ENCODE measurements around the gene WDFY4.

Gene WDFY4

DNA sequence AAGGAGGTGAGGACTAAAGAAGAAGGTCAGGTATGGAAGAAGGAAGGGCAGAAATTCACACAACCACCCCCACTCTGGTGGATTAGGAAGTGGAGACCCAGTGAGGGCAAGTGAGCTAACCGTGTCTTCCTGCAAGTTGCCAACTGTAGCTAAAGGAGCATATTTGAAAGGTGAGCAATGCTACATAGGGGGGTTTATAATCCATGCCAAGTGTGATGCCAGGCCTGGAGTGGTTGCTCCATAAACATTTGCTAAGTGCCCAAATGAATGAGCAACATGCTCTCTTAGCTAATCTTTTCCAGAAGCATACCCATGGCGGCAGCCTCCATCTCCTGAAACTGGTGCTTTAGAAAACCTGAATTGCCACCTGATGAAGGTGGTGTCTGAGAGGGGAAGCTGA is 133.4 kb downstream of the WDFY4 start:
- no peak for DNase-seq (ENCODE audit: low read depth)

DNA sequence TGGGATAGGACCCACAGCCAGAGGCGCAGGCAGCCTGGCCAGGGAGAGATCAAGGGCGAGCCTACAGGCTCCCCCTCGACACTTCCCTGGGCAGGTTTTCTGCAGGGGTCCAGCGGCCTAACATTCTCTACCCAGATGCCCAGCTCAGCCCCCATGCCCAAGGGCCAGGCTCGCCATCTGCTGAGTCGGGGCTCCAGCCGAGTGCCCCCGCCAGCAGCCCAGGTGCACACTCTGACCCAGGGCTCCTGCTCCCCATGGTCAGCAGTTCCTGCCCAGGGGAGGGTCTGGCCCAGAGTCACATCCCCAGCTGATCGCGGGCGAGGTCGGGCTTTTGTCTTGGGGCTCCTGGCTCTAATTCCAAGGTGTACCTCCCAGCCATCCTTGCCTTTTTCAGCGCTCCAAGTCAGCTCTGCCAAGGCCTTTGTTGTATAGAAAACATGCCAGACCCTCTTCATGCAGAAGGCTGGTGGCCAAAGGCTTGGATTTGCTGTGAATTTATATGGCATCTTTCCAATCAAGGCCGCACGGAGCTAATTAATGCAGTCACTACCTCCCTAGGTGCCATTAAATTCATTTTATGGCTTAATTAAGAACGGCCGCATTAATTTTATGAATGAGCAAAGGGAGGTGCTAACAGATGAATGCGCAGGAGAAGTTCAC is 134.3 kb downstream of the WDFY4 start:
- no peak for DNase-seq (ENCODE audit: low read depth)

DNA sequence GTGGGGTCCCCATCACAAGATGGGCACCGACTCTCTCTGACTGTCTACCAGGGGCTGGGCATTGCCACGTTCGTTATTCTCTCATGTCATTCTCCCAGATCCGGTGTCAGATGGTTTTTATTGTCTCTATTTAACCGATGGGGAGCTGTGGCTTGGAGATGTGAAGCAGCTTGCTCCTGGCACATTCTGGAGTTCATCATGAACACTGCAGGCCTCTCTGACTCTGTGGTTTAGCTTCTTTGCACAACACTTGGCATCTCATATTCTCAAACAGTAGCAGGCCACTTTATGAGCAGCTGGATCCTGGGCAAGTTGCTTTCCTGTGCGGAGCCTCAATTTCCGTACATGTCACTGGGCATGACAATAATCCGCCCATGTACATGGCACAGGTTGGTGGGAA is 135.1 kb downstream of the WDFY4 start:
- no peak for DNase-seq (ENCODE audit: low read depth)

DNA sequence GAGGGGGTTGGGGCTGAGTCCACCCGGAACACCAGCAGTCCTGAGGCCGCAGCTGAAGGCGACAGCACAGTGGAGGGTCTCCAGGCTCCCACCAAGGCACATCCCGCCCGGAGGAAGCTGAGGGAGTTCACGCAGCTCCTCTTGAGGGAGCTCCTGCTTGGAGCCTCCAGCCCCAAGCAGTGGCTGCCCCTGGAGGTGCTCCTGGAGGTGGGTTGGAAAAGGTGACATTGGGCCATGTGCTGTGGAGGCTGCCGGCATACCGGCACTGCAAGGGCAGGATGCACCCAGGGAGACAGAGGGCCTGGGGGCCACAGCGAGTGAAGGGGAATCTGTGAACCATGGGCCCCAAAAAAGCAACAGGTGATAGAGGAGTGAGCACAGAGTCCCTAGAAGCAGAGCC is 135.6 kb downstream of the WDFY4 start:
- DNase-seq (ENCODE audit: low read depth): no peak

DNA sequence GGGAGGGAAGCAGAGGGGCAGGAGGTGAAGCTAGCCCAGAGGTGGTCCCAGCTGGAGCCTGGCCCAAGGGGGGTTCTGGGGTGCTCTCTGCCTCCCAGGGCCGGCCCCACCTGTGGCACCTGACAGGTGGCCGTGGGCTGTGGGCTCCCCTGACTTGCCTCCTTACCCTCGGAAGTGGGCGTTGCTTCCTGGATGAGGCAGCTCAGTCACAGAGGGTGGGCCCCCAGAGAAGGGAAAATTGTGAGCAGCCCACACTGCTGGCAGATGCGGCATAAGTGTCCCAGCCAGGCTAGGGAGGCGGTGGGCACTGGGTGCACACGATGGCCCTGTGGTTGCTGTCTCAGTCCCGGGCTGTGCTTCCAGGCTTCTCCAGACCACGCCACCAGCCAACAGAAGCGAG is 136.0 kb downstream of the WDFY4 start:
- no peak for DNase-seq (ENCODE audit: low read depth)

DNA sequence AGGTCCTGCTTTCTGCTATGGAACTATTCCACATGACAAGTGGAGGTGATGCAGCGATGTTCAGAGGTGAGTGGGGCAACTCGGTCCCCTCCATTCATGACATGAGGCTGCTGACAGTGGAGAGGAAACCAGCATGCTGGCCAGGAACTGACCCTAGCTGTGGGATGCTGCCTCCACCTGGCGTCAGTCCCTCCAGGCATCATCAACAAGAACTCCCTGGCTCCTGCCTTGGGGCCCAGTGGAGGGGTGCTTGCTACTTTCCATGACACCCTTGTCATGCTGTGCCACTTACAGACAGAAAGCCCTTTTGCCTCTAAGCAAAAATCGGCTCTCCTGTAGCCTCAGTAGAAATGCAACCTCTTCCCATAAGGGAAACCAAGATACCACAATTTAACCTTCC is 136.4 kb downstream of the WDFY4 start:
- DNase-seq (ENCODE audit: low read depth): no peak

DNA sequence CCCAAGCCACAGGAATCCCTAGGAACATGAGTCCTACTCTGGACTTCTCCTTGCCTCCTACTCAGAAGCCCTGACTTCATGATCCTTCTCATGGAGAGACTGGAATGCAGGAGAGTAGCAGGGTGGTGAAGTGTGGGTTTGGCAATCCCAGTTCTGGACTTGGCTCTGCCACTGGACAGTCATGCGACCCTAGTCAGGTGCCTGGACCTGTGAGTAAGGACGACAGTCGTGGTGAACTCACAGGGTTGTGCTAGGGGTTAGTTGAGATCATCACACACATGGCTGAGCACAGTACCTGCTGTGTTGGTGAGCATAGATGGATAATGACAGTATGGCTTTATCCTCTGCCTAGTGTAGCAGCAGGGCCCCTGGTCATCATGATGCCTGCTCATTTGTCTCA is 137.0 kb downstream of the WDFY4 start:
- no peak for DNase-seq (ENCODE audit: low read depth)

DNA sequence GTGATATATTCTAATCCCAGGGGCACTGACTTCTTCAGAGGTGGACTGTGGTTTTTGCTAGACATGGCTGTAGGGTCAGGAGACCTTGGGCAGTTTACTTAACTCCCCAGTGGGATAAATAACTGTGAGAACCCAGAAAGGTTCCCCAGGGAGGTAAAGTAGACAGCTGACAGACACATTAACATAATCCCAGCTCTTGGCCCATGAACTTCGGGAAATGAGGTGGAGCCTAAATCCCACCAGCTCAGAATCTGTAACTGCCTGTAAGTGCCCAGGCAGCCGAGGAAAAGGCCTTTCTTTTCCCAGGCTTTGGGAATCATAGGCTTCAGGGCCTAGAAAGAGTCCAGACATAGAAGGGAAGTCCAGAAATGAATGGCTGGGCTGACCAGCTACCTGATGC is 149.0 kb downstream of the WDFY4 start:
- no peak for DNase-seq (ENCODE audit: low read depth)

DNA sequence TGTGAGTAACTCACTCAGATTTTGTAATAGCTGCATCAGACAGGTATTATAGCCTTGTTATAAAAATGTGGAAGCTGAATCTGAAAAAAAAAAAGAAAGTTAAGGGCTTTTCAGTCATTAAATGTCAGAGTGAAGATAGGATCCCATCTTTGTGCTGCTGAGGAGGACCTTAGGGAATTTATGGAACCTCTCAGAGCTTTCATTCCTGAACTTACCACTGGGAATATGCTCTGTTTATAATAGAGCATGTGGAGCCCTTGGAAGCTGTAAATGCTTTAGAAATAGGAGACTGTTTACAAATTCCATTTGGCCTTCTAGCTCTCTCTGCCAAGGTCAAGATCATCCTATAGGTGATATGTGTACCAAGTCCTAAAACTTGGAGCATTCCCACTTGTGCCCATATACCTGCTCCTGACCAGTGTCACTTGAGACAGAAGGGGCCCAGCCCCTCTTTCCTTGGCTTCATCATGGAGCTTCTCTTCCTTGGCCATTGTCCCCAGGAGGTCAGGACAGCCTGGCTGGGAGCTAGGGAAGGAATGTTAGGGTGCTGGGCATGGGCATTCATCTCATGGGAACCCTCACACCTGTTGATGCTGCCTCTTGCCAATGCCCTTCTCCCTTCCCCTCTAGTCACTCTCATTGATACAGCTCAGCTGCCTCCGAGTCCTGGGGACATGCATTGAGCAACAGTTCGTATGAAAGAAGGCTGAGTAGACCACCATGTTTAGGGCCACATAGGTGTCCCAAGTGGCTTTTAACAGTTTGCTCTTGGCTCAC is 149.7 kb downstream of the WDFY4 start:
- no peak for DNase-seq (ENCODE audit: low read depth)

DNA sequence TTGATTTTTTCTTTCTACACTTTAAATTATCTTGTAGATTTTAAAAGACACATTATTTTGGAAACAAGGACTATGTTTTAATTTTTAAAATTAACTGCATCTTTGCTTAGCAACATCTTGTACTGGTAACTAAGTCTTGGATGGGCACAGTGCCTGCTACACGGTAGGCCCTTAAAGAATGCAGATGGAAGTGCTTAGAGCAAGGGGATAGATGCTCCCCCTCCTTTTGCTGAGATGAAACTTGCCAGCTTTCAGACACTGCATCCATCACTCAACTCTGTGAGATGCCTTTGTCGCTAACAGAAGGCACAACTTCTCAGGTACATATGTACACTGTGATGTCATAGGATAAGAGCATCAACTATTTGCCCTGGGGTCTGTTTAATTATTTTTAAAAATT is 151.1 kb downstream of the WDFY4 start:
- DNase-seq (ENCODE audit: low read depth): no peak

DNA sequence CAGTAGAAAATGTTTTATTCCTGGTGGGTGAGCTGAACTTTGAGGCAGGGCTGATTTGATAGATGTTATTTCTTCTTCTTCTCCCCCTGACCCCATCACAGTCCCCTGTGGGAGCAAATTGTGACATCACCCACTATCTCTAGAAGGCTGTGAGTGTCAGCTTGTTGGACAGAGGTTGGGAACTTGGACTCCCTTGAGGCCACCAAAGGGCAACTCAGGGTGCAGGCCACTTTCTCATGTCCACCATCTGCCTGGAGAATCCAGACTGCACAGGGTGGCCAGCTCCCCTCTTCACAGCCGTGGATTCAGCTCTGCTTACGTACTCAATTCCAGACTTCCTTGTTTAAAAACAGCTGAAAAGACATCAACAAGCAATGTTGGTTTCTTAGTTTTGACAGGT is 151.9 kb downstream of the WDFY4 start:
- no peak for DNase-seq (ENCODE audit: low read depth)

DNA sequence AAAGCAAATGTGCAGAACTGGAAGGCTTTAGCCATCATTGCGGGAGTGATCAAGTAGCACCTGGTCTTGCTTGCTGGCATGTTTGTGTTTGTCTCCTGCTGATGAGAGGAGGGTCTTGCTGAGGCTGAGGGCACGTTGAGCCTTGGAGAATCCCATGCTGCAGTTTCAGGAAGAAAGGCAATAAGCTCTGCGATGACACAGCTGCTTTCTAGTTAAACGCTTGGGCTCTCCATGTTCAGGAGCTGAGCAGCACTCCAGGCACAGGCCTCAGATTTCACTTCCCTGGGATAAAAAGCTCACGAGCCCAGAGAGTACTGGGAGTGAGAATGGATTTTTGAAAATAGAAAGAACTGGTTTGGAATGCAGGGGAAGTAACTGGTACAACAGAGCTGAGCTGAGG is 154.2 kb downstream of the WDFY4 start:
- no peak for DNase-seq (ENCODE audit: low read depth)

DNA sequence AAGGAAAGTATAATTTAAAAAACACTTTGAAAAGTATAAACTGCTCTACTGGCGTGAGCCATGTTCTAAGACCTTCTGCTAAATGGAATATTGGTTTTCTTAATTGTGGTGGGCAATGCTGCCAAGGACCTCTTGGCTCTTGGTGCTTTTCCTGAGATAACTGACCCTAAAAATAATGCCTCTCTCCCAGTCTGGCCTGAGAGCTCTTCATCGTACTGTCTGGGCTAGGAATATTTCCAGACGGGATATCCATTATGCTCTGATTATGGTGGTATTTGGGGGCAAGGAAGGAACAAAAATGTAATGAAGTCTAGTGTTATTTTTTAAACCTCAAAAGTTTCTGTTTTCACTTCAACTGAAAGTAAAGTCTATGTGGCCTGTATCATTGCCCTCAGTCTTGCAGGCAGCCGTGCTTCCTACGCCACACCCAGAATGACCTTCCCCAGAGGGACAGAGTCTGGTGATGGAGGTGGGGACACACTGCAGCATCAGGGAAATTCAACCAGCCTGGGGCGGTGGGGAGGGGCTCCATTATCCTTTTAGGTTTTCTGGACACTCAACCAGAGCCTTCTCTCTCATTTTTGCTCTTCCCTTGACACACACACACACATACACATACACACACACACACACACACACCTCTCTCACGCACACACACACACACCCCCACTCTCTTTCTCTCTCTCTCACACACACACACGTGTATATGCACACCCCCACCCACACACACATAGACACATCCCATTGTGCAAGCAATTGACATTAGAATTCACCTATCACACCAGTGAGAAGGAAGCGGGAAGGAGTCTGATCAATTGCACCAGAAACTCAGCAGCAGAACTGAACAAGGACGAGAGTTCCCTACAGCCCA is 155.4 kb downstream of the WDFY4 start:
- DNase-seq (ENCODE audit: low read depth): no peak

DNA sequence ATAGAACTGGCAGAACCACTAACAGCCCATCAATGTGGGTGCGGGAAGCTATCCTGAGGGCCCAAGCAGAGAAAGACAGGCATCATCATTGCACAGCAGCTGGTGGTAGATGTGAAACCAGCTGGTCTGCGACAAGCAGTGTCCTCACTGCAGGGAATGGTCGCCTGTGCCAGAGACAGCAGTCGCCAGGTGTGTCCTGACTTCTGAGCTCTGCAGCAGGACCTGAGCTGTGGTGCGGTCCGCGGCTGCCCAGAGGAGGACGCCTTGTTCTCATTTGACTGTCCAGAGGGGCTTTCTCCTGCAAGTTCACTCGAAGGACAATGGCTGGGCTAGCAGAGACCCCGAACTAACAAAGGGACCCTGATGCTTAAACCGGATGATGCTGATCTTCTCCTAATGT is 157.6 kb downstream of the WDFY4 start:
- no peak for DNase-seq (ENCODE audit: low read depth)

DNA sequence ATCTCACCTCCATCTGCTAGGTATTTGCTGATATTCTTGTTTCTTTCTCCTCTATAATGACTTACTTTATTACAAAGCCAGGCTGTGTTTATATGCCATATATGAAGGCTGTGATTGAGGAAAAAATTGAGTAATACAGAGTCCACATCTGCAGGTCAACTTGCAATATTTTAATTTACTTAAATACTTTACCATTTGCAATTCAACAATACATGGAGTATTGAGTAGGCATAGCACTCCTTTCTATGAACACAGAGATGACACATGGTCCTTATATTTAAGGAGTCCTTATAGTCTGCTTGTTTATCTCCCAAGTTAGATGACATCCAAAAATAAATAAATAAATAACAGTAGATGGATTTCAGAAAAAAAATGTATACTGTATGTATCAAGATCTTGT is 158.5 kb downstream of the WDFY4 start:
- DNase-seq (ENCODE audit: low read depth): no peak

DNA sequence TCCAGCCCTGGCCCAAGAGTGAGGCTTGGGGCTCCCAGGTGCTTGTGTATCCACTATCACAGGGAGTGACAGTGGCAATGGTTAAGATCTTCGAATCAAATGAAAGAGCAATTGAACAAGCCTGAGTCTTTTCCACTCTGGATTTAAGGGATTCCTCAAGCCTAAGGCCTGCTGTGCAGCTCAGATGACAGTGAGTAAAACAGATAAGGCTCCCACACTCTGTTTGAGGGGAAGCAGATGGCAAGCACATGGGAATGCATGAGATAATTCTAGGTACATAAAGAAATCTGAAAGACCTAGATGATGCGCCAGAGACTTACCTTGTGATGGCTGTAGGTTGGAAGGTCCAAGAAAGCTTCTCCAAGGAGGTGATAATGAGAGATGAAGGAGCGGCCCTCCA is 159.9 kb downstream of the WDFY4 start:
- no peak for DNase-seq (ENCODE audit: low read depth)

DNA sequence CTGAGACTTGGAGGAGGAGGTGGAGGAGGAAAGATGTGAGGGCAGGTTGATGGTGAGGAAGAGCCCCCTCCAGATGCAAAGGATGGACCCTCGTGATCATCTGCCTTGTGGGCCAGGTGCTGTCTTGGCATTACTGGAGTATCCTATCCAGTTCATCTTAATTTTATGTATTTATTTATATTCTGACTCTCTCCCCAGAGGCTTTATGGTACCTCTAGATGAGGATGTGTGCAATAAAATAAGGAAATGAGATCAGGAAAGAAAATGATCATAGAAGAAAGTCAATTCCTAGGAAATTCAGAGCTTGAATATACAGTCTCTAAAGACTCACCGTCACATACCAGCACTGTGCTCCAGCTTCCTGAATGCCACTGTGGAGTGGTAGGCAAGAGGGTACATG is 160.8 kb downstream of the WDFY4 start:
- DNase-seq (ENCODE audit: low read depth): no peak

DNA sequence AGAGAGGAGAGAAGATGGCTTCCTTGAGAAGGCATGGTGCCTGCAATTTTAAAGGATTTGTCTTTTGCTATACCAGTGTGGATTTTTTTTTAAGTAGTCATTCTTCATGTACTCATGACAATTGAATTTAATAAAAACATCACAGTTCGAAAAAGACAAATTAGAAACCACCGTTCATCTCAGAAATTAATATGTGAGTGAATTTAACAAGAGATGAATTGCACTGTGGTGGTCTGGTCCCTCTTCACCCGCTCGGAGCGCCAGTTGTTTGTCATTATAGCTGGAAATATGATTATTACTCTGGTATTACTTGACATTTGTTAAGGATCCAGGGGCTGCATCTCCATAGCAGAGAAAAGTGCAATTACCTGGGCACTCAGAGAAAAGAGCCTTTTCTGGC is 163.0 kb downstream of the WDFY4 start:
- no peak for DNase-seq (ENCODE audit: low read depth)

DNA sequence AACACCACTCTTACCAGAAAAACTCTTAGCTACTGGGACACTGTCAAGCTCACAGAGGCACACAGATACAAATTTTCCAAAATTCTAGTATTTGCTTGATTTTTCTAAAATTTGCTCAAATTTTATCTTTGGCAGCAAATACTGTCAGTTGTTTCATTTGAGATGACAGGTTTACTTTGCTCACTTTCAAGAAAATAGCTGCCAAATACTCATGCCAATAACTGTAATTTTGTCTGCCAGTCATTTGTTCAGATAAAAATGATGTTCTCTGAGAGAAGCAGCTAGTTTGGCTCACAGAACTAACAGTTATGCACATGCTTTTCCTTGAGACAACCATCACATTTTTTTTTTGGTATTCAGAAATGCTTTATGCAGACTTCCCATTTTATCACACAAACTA is 172.2 kb downstream of the WDFY4 start:
- DNase-seq (ENCODE audit: low read depth): no peak

DNA sequence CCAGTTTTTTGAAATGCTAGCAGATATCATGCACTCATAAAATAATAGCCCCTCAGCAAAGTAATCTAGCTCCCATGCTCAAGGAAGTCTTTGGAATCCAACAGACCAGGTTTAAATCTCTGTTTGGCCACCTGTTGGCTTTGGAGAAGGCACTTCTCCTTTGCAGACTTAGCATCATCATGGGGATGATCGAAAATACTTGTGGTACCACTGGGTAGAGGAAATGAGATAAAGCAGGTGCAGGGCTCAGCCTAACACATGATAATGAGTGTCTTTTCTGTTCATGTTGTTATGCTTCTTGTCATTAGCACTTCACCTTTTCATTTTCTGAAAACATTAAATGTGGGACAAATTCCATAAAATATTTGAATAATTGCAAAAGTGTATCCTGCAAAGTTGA is 187.6 kb downstream of the WDFY4 start:
- no peak for DNase-seq (ENCODE audit: low read depth)

DNA sequence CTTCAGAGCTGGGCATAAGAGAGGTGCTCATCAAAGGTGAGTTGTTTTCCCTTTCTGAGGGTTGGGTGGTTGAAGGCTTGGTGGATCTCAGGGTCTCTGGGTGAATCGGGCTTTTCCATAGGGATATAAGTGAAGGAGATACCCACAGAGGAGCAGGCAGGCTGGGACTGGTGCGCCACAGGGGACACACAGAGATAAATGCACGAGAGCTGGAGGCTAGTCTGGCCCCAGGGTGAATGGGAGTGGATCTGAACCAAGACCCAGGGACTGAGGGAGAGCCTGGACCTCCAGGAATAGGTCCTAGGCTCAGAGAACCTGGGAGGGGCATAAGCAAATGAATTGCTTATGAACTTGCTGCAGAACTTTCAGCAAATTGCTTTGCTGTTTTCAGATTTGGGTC is 193.4 kb downstream of the WDFY4 start:
- DNase-seq (ENCODE audit: low read depth): no peak

DNA sequence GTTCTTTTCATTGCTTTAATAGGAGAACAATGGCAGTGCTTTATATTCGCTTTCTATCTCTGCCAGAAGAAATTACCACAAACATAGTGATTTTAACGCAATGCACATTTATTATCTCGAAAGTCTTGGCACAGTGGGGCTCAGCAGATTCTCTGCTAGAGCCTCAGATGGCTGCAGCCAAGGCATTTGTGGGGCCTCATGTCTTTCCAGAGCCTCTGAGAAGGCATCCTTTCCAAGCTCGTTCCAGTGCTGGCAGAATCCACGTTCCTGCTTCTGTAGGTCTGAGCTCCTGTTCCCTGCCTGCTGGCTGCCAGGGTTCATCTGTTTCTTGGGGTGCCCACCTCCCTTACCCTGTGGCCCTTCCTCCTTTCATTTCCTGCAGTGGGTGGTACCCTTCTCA is 194.8 kb downstream of the WDFY4 start:
- no peak for DNase-seq (ENCODE audit: low read depth)
